K562 (cell line): ENCODE data around the gene CRAT. TPM values are rescaled to one million over a fixed set of nuclear protein-coding genes. Genes with fewer than 3 reads are reported as not detected.

Experiments used
- ATF2 ChIP-seq: sonication (generic); formaldehyde crosslinking; IDR thresholded peaks from 2 replicates; pipeline ENCODE4 v1.8.1; 2022; ENCODE audit warnings: missing genetic modification reagents
- CBX8 ChIP-seq: fragments of 200-600 bp; sonication (generic); IDR thresholded peaks from 2 replicates; pipeline ENCODE4 v1.6.1; 2012; ENCODE audit warnings: borderline replicate concordance, mixed run types, low read depth, mild to moderate bottlenecking, moderate library complexity, mixed read lengths, low read length, control low read depth, inconsistent platforms; ENCODE audit not compliant: poor library complexity, severe bottlenecking; ENCODE audit errors: extremely low read depth
- E2F6 ChIP-seq, 2 experiments: IDR thresholded peaks; 2 replicates each; pipeline ENCODE4 v1.6.1; 2011; ENCODE audit warnings: borderline replicate concordance in 1 of 2, control low read depth in 1 of 2, low read depth in 1 of 2, low read length in 1 of 2, mild to moderate bottlenecking in 1 of 2, mixed read lengths in 1 of 2, moderate library complexity in 1 of 2; ENCODE audit not compliant: insufficient read depth in 1 of 2, insufficient read length in 1 of 2, poor library complexity in 1 of 2, severe bottlenecking in 1 of 2; ENCODE audit errors: extremely low read depth in 1 of 2
- EHMT2 ChIP-seq: fragments of 450-650 bp; IDR thresholded peaks from 2 replicates; pipeline ENCODE4 v1.6.1; 2018; ENCODE audit warnings: antibody characterized with exemption
- ETS2 ChIP-seq: IDR thresholded peaks from 2 replicates; pipeline ENCODE4 v1.6.1; 2016; ENCODE audit warnings: borderline replicate concordance, missing genetic modification characterization, mild to moderate bottlenecking, moderate library complexity, missing compliant biosample characterization; ENCODE audit not compliant: poor library complexity, severe bottlenecking
- HDGF ChIP-seq: fragments of 450-650 bp; IDR thresholded peaks from 2 replicates; pipeline ENCODE4 v1.6.1; 2016
- JUND ChIP-seq, 2 experiments: IDR thresholded peaks; 2 replicates in 1 of 2; 3 replicates in 1 of 2; pipeline ENCODE4 v1.6.1; 2011; ENCODE audit warnings: borderline replicate concordance in 2 of 2, low read depth in 2 of 2, low read length in 2 of 2, improper control_type of control experiment in 1 of 2, missing biosample characterization in 1 of 2, missing genetic modification characterization in 1 of 2, missing genetic modification reagents in 1 of 2
- MEF2D ChIP-seq: conservative IDR thresholded peaks from 2 replicates; pipeline ENCODE4 v1.6.1; 2016; ENCODE audit warnings: low read depth, missing genetic modification characterization, missing compliant biosample characterization
- NEUROD1 ChIP-seq: fragments of 150-350 bp; IDR thresholded peaks from 2 replicates; pipeline ENCODE4 v1.6.1; 2014; ENCODE audit warnings: borderline replicate concordance, low read length, low read depth; ENCODE audit not compliant: partially characterized antibody
- NFYB ChIP-seq: IDR thresholded peaks from 2 replicates; pipeline ENCODE4 v1.6.1; 2011; ENCODE audit warnings: mild to moderate bottlenecking, moderate library complexity; ENCODE audit not compliant: insufficient read length; ENCODE audit errors: extremely low read depth
- NRF1 ChIP-seq, 2 experiments: fragments of 450-650 bp; IDR thresholded peaks in 1 of 2; conservative IDR thresholded peaks in 1 of 2; 2 replicates each; pipeline ENCODE4 v1.6.1; 2014; ENCODE audit warnings: mild to moderate bottlenecking in 2 of 2
- NUFIP1 ChIP-seq: fragments of 450-650 bp; IDR thresholded peaks from 2 replicates; pipeline ENCODE4 v1.6.1; 2018; ENCODE audit not compliant: partially characterized antibody
- PCBP2 ChIP-seq: fragments of 200-400 bp; formaldehyde crosslinking; IDR thresholded peaks from 2 replicates; pipeline ENCODE4 v1.6.1; 2018; ENCODE audit warnings: low read length, low read depth, mild to moderate bottlenecking, moderate library complexity; ENCODE audit not compliant: poor library complexity, severe bottlenecking
- PPARD ChIP-seq: fragments of 250-450 bp; sonication (Bioruptor Pico); IDR thresholded peaks from 2 replicates; pipeline ENCODE4 v1.8.0; 2022; ENCODE audit warnings: inconsistent platforms, mild to moderate bottlenecking, moderate library complexity
- RB1 ChIP-seq: fragments of 450-650 bp; IDR thresholded peaks from 2 replicates; pipeline ENCODE4 v1.6.1; 2017; ENCODE audit warnings: low read depth, mild to moderate bottlenecking
- RCOR1 ChIP-seq, 2 experiments: IDR thresholded peaks; 2 replicates each; pipeline ENCODE4 v1.6.1; 2012; ENCODE audit warnings: low read depth in 2 of 2, low read length in 2 of 2, borderline replicate concordance in 1 of 2, improper control_type of control experiment in 1 of 2
- RFX1 ChIP-seq: fragments of 450-650 bp; IDR thresholded peaks from 2 replicates; pipeline ENCODE4 v1.6.1; 2016; ENCODE audit warnings: mild to moderate bottlenecking, moderate library complexity
- SMAD4 ChIP-seq: fragments of 250-450 bp; sonication (Bioruptor Pico); conservative IDR thresholded peaks from 2 replicates; pipeline ENCODE4 v1.8.0; 2021; ENCODE audit warnings: inconsistent platforms, mild to moderate bottlenecking, moderate library complexity
- SMARCC2 ChIP-seq: fragments of 450-650 bp; IDR thresholded peaks from 2 replicates; pipeline ENCODE4 v1.6.1; 2017; ENCODE audit warnings: antibody characterized with exemption, moderate library complexity, mild to moderate bottlenecking, low read depth
- SP1 ChIP-seq: sonication (generic); formaldehyde crosslinking; IDR thresholded peaks from 2 replicates; pipeline ENCODE4 v1.8.1; 2022; ENCODE audit warnings: mild to moderate bottlenecking, missing genetic modification reagents
- TRIM28 ChIP-seq: fragments of 450-650 bp; IDR thresholded peaks from 2 replicates; pipeline ENCODE4 v1.6.1; 2017
- YY1 ChIP-seq, 3 experiments: IDR thresholded peaks; 2 replicates each; pipeline ENCODE4 v1.6.1; 2011; ENCODE audit warnings: low read length in 2 of 3, mild to moderate bottlenecking in 2 of 3, moderate library complexity in 2 of 3, borderline replicate concordance in 1 of 3, control low read depth in 1 of 3, low read depth in 1 of 3; ENCODE audit not compliant: insufficient read depth in 3 of 3, insufficient replicate concordance in 2 of 3, control insufficient read depth in 1 of 3, insufficient read length in 1 of 3; ENCODE audit errors: extremely low read depth in 1 of 3
- ZBTB7A ChIP-seq: IDR thresholded peaks from 2 replicates; pipeline ENCODE4 v1.6.1; 2011; ENCODE audit warnings: low read depth, mild to moderate bottlenecking, low read length, moderate library complexity, borderline replicate concordance; ENCODE audit not compliant: control insufficient read depth
- ZKSCAN1 ChIP-seq: fragments of 150-350 bp; IDR thresholded peaks from 2 replicates; pipeline ENCODE4 v1.6.1; 2016; ENCODE audit warnings: low read depth, low read length
- polyA plus RNA-seq, 8 experiments: library from polyadenylated mRNA; depleted of rRNA in 4 of 8; stranded (reverse) in 5 of 8; unstranded in 3 of 8; fragments of >200 nt; fragmentation: Nextera tagmentation in 2 of 8; fragmentation: Illumina TruSeq in 1 of 8; extraction: Ambion mirVana in 2 of 8; extraction: Trizol in 1 of 8; gene quantifications; 2 replicates each; pipeline versions ENCODE4 v1.2.1 to v1.2.3, GENCODE V29; 2011 to 2014; ENCODE audit warnings: inconsistent platforms in 1 of 8, missing spikeins in 1 of 8
- total RNA-seq, 7 experiments: library from RNA; depleted of rRNA in 6 of 7; stranded (reverse); fragments of >200 nt in 6 of 7; fragmentation: Illumina TruSeq in 2 of 7; extraction: Trizol in 2 of 7; gene quantifications; 2 replicates each; pipeline versions ENCODE4 v1.2.1 to v1.2.3, GENCODE V29; 2011 to 2021; ENCODE audit warnings: low replicate concordance in 1 of 7

CRAT gene
- total and polyA plus RNA-seq, 9 of the 15 experiments (the other 6 are each of a cell fraction or from before 2014, with no cell fraction given) = 0.20 to 13.8 (median 5.4) TPM

DNA sequence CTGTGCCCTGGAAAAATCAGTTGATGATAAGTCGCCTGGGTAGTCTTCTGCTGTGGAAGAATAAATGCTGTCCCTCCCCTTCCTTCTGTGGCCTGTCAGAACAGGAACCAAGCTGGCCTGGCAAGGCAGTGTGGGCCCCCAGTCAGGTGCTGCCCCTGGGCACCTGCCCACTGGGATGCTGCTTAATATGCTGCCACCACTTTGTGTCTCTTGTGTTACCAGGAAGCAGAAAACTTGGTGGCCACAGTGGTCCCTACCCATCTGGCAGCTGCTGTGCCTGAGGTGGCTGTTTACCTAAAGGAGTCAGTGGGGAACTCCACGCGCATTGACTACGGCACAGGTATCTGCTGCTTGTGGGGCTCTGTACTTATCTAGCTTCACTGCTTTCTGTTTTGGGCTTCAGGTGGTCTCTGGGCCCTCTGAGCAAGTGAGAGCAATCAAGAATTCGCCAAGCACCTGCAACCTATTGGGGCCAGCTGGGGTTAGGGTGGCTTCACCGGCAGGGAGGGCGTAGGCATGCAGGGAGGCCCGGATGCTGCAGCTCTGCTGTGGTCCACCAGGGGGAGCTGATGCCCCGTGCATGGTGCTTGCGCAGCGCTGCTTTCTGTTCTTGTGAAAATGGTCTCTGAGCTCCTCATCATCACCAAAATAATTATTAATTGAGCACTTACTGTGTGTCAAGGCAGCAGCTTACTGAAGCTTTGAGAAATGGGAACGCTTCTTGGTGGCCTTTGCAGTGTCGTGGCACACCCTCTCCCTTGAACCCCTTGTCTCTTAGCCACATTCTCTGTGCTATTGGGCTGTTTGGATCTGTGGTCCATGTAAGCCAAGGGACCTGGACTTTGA is 20.9 kb upstream of the CRAT start (continued):
- no peak for TF ChIP-seq ATF2
- peak; percentile 69; the same call in 1 of the 2 replicates for TF ChIP-seq RB1
- TF ChIP-seq NRF1 (conservative IDR thresholded peaks at IDR 0.05 in 1 of 2, IDR thresholded peaks at IDR 0.05 in 1 of 2) = peak; percentile 67 to 75
- no peak for TF ChIP-seq PPARD (CRISPR knock-in tag)
- no peak for TF ChIP-seq SMAD4 (CRISPR knock-in tag)
- TF ChIP-seq YY1 (IDR thresholded peaks at IDR 0.05; ENCODE audit: borderline replicate concordance in 1 of 3, control insufficient read depth in 1 of 3, extremely low read depth in 1 of 3, insufficient read depth in 3 of 3, insufficient read length in 1 of 3, insufficient replicate concordance in 2 of 3, low read depth in 1 of 3, low read length in 2 of 3) = peak in 2 of 3 experiments; percentile 20 to 28
- TF ChIP-seq SMARCC2 = no peak
- no peak for TF ChIP-seq RFX1
- no peak for TF ChIP-seq PCBP2
- 0 out of 4 replicates have a peak, but pooled peaks of 1 of the 2 experiments have one; percentile 54 for TF ChIP-seq RCOR1 (IDR thresholded peaks at IDR 0.05; ENCODE audit: borderline replicate concordance in 1 of 2, low read depth in 2 of 2, low read length in 2 of 2)
- TF ChIP-seq NEUROD1 = no peak
- no peak for TF ChIP-seq HDGF
- TF ChIP-seq NFYB = no peak
- no peak for TF ChIP-seq ZBTB7A
- TF ChIP-seq TRIM28 = no peak
- TF ChIP-seq JUND (IDR thresholded peaks at IDR 0.05; ENCODE audit: borderline replicate concordance, low read depth, low read length) = peak; percentile 33
- TF ChIP-seq JUND (tag; IDR thresholded peaks at IDR 0.05; ENCODE audit: borderline replicate concordance, low read depth, low read length) = no peak
- TF ChIP-seq ETS2 (tag) = no peak
- TF ChIP-seq EHMT2 = no peak
- TF ChIP-seq MEF2D (tag) = no peak
- TF ChIP-seq E2F6 (IDR thresholded peaks at IDR 0.05; ENCODE audit: borderline replicate concordance in 1 of 2, extremely low read depth in 1 of 2, insufficient read depth in 1 of 2, insufficient read length in 1 of 2, low read depth in 1 of 2, low read length in 1 of 2, poor library complexity in 1 of 2, severe bottlenecking in 1 of 2) = no peak
- 0 out of 2 replicates have a peak, but pooled peaks have one; percentile 29 for TF ChIP-seq SP1 (CRISPR knock-in tag)
- peak; percentile 32; the same call in 1 of the 2 replicates for TF ChIP-seq ZKSCAN1
- peak; percentile 59 for TF ChIP-seq NUFIP1
- no peak for TF ChIP-seq CBX8
